GM12878 (cell line): ENCODE data around the gene ZNF507. TPM values are rescaled to one million over a fixed set of nuclear protein-coding genes. Genes with fewer than 3 reads are reported as not detected.
"Not testable (repeated sequence)": the region's sequence is repeated elsewhere in the genome, so short reads cannot be mapped to it uniquely, and the experiment has no call there.

Experiments used
- ATAC-seq: fragments of 200-7000 bp; cut with Tn5 transposase; 3 replicates; pipeline ENCODE4 v1.9.1; 2020; ENCODE audit warnings: mild to moderate bottlenecking, moderate library complexity
- BruUV-seq: library from RNA; stranded (reverse); fragments of 400-500 nt; replicated peaks from 2 replicates; lab custom pipeline; 2021; lab: Mats Ljungman, UMichigan
- CTCF ChIA-PET: fragments of 300-600 bp; sonication (Branson Sonifier 250); formaldehyde crosslinking; extraction: SDS; loops from one replicate; lab custom pipeline; 2021; ENCODE audit warnings: inconsistent platforms; lab: Yijun Ruan, JAX
- POLR2A ChIA-PET: fragments of 350-600 bp; formaldehyde crosslinking; extraction: SDS; loops from one replicate; lab custom pipeline; 2021; ENCODE audit warnings: inconsistent platforms; lab: Charles Lee
- RAD21 ChIA-PET: fragments of 300-600 bp; sonication (Branson Sonifier 250); formaldehyde crosslinking; loops from one replicate; lab custom pipeline; 2023; ENCODE audit warnings: antibody characterized with exemption; ENCODE audit not compliant: unreplicated experiment; lab: Charles Lee
- SMC1A ChIA-PET: fragments of 300-600 bp; sonication (Branson Sonifier 250); formaldehyde crosslinking; loops from one replicate; lab custom pipeline; 2023; ENCODE audit not compliant: unreplicated experiment, uncharacterized antibody; lab: Charles Lee
- DNase-seq: peaks from one replicate; pipeline ENCODE4 v3.0.0-alpha.2; 2011; ENCODE audit warnings: low read depth, low spot score
- FAIRE-seq: peaks from 3 replicates; lab custom pipeline; 2011; peaks lifted over from hg19 to GRCh38; lab: Jason Lieb, UNC
- H2AFZ ChIP-seq: 2 replicates; pipeline ENCODE4 v1.6.0; 2011; ENCODE audit warnings: low read depth, low read length, control low read depth; ENCODE audit not compliant: control insufficient read depth
- H3K27ac ChIP-seq: 2 replicates; pipeline ENCODE4 v1.5.1; 2011; ENCODE audit warnings: control low read depth; ENCODE audit not compliant: control insufficient read depth, insufficient read depth
- H3K27me3 ChIP-seq, 2 experiments: replicated peaks in 1 of 2; 2 replicates each; pipeline versions ENCODE4 v1.6.0 to v1.6.1; 2011; ENCODE audit warnings: low read length in 1 of 2; ENCODE audit not compliant: control insufficient read depth in 2 of 2, insufficient read depth in 2 of 2
- H3K36me3 ChIP-seq, 2 experiments: 2 replicates each; pipeline ENCODE4 v1.5.1; 2011; ENCODE audit warnings: low read length in 1 of 2; ENCODE audit not compliant: control insufficient read depth in 2 of 2, insufficient read depth in 2 of 2
- H3K4me1 ChIP-seq: 2 replicates; pipeline ENCODE4 v1.6.1; 2011; ENCODE audit warnings: mild to moderate bottlenecking, low read length, moderate library complexity, mixed read lengths; ENCODE audit not compliant: control insufficient read depth, insufficient read depth
- H3K4me2 ChIP-seq: 2 replicates; pipeline ENCODE4 v1.6.0; 2011; ENCODE audit warnings: control low read depth; ENCODE audit not compliant: control insufficient read depth, insufficient read depth
- H3K4me3 ChIP-seq: fragments of 200-600 bp; sonication (generic); 2 replicates; pipeline ENCODE4 v1.5.1; 2016
- H3K79me2 ChIP-seq: 2 replicates; pipeline ENCODE4 v1.6.0; 2011; ENCODE audit warnings: low read length; ENCODE audit not compliant: control insufficient read depth, insufficient read depth
- H3K9ac ChIP-seq: 2 replicates; pipeline ENCODE4 v1.8.0; 2011; ENCODE audit warnings: low read length, control low read depth, mixed read lengths; ENCODE audit not compliant: control insufficient read depth, insufficient read depth
- H3K9me3 ChIP-seq: replicated peaks from 3 replicates; pipeline ENCODE4 v1.5.1; 2011; ENCODE audit warnings: mild to moderate bottlenecking, low read length; ENCODE audit not compliant: control insufficient read depth, insufficient read depth
- H4K20me1 ChIP-seq: 2 replicates; pipeline ENCODE4 v1.6.0; 2011; ENCODE audit not compliant: control insufficient read depth, insufficient read depth
- CEBPB ChIP-seq, 2 experiments: fragments of 150-350 bp in 1 of 2; IDR thresholded peaks; 2 replicates each; pipeline ENCODE4 v1.6.1; 2012 to 2014; ENCODE audit warnings: low read depth in 2 of 2, low read length in 2 of 2, borderline replicate concordance in 1 of 2, inconsistent platforms in 1 of 2
- CHD1 ChIP-seq: IDR thresholded peaks from 2 replicates; pipeline ENCODE4 v1.6.1; 2012; ENCODE audit warnings: low read depth, low read length, improper control_type of control experiment
- HCFC1 ChIP-seq: fragments of 150-350 bp; IDR thresholded peaks from 2 replicates; pipeline ENCODE4 v1.6.1; 2014; ENCODE audit warnings: low read length
- SMC3 ChIP-seq: IDR thresholded peaks from 2 replicates; pipeline ENCODE4 v1.6.1; 2011; ENCODE audit warnings: low read length, improper control_type of control experiment, borderline replicate concordance
- ZZZ3 ChIP-seq: IDR thresholded peaks from 2 replicates; pipeline ENCODE4 v1.6.1; 2011; ENCODE audit warnings: low read depth; ENCODE audit not compliant: control insufficient read depth, insufficient read length
- WGBS: methylation state at CpG from one replicate; pipeline ENCODE4 v1.1.6; 2016; ENCODE audit warnings: low lambda C conversion rate; ENCODE audit not compliant: insufficient replicate concordance, insufficient coverage; ENCODE audit errors: missing lambda C conversion rate; 5-methylcytosine and 5-hydroxymethylcytosine counted together
- in situ Hi-C: fragments of 300-500 bp; cut with MboI; formaldehyde crosslinking; loops from 9 replicates; pipeline ENCODE4 v1.14.3; 2018; ENCODE audit warnings: mixed read lengths
- intact Hi-C: fragments of 100-400 bp; cut with micrococcal nuclease; formaldehyde crosslinking; loops from one replicate; pipeline ENCODE4 v1.14.2; 2022; ENCODE audit not compliant: unreplicated experiment
- polyA plus RNA-seq, 11 experiments: library from polyadenylated mRNA; depleted of rRNA in 4 of 11; unstranded in 6 of 11; stranded (reverse) in 5 of 11; fragments of >200 nt; fragmentation: Nextera tagmentation in 4 of 11; fragmentation: Illumina TruSeq in 1 of 11; extraction: Ambion mirVana in 4 of 11; extraction: Trizol in 1 of 11; gene quantifications; 1 replicate in 1 of 11; 2 replicates in 10 of 11; pipeline versions ENCODE4 v1.2.1 to v1.2.3, GENCODE V29; 2011 to 2016; ENCODE audit warnings: inconsistent platforms in 2 of 11, missing spikeins in 2 of 11, low read depth in 1 of 11
- total RNA-seq, 4 experiments: library from RNA; depleted of rRNA in 3 of 4; stranded (reverse); fragments of >200 nt in 3 of 4; fragmentation: Illumina TruSeq in 1 of 4; extraction: Trizol in 1 of 4; gene quantifications; 2 replicates each; pipeline versions ENCODE4 v1.2.1 to v1.2.3, GENCODE V29; 2013 to 2021
- TF ChIP-seq, protein P1 (sequence below): IDR thresholded peaks from 2 replicates; pipeline ENCODE4 v1.6.1; 2012; ENCODE audit warnings: low read length, inconsistent platforms

The ZNF507 gene
- total and polyA plus RNA-seq, 10 of the 15 experiments (the other 5 are each of a cell fraction or from before 2014, with no cell fraction given): 2.3 to 18.4 (median 10.1) TPM

DNA sequence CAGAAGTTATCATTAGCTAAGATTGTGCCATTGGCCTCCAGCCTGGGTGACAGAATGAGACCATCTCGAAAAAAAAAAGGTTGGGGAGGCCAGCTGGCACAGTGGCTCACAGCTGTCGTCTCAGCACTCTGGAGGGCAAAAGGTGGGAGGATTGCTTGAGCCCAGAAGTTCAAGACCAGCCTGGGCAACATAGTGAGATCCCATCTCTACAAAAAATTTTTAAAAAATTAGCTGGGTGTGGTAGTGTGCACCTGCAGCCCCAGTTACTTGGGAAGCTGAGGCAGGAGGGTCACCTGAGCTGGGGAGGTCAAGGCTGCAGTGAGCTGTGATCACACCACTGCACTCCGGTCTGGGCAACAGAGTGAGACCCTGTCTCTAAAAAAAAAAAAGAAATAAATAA is 78.5 kb downstream of the ZNF507 start:
- H3K9ac ChIP-seq, H3K4me3 ChIP-seq, H3K27me3 ChIP-seq, RAD21 ChIA-PET, H3K27ac ChIP-seq, FAIRE-seq, BruUV-seq, H3K4me1 ChIP-seq, H3K36me3 ChIP-seq, POLR2A ChIA-PET, ATAC-seq, in situ Hi-C loops, intact Hi-C loops, H3K79me2 ChIP-seq, H4K20me1 ChIP-seq, DNase-seq, H2AFZ ChIP-seq, H3K9me3 ChIP-seq, H3K4me2 ChIP-seq: not testable (repeated sequence)
- ChIA-PET SMC1A (interaction anchor here (0.9 kb wide), 1 partner anchor 135 kb away, joined by 3 read pairs; no protein-coding TSS in a partner anchor), CTCF (interaction anchor here (1.0 kb wide), 1 partner anchor 8 kb away, joined by 3 read pairs; no protein-coding TSS in a partner anchor)
- 97% methylated on average over 3 of the region's 3 CpGs for WGBS

DNA sequence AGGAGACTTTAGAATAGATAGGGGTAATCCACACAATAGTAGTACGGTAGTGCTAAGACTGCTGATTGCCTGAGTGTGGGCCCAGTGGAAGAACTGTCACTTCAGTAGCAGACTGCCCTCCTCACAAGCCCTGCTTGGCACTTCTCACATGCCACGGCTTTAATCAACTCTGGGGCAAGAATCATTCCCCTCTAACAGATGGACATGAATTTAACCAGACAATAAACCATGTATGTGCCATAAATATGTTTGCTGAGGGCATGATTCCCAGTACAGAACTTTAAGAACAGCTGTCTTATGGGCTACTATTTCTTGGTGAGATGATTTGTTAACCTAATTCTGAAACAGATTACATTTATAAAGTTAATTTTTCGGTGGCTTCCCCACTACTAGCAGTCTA is 82.1 kb downstream of the ZNF507 start:
- H3K27me3 ChIP-seq: no peaks in the 10 kb centered on the region
- TF ChIP-seq, protein P1, sequence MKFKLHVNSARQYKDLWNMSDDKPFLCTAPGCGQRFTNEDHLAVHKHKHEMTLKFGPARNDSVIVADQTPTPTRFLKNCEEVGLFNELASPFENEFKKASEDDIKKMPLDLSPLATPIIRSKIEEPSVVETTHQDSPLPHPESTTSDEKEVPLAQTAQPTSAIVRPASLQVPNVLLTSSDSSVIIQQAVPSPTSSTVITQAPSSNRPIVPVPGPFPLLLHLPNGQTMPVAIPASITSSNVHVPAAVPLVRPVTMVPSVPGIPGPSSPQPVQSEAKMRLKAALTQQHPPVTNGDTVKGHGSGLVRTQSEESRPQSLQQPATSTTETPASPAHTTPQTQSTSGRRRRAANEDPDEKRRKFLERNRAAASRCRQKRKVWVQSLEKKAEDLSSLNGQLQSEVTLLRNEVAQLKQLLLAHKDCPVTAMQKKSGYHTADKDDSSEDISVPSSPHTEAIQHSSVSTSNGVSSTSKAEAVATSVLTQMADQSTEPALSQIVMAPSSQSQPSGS: no peak
- TF ChIP-seq HCFC1 (no peak), SMC3 (no peak), ZZZ3 (no peak), CEBPB (IDR thresholded peaks at IDR 0.05; ENCODE audit: borderline replicate concordance in 1 of 2, low read depth in 2 of 2, low read length in 2 of 2) (no peak), CHD1 (no peak)
- BruUV-seq: no TSS peak
- H3K4me1 ChIP-seq: no peaks in the 10 kb centered on the region
- CTCF ChIA-PET: no interaction called here
- in situ Hi-C loops: no loop called here
- H4K20me1 ChIP-seq: no peaks in the 10 kb centered on the region
- POLR2A ChIA-PET: no interaction called here
- RAD21 ChIA-PET: no interaction called here
- no peak overlapping the region for H2AFZ ChIP-seq
- no peak overlapping the region for H3K9ac ChIP-seq
- no peaks in the 10 kb centered on the region; a peak in 1 of 4 replicates for H3K36me3 ChIP-seq
- intact Hi-C loops: no loop called here
- no peaks in the 10 kb centered on the region for H3K79me2 ChIP-seq
- H3K4me3 ChIP-seq: no peak overlapping the region
- SMC1A ChIA-PET: no interaction called here
- no peak for DNase-seq
- H3K4me2 ChIP-seq: no peak overlapping the region
- WGBS: 90% methylated on average over 3 of the region's 3 CpGs
- ATAC-seq: no peak
- no peak for FAIRE-seq
- no peak overlapping the region for H3K27ac ChIP-seq
- no peaks in the 10 kb centered on the region for H3K9me3 ChIP-seq
